GM23338 (cell line): ENCODE data around the gene LYPD4. TPM values are rescaled to one million over a fixed set of nuclear protein-coding genes. Genes with fewer than 3 reads are reported as not detected.

Experiments used
- ATAC-seq: fragments of 200-7000 bp; cut with Tn5 transposase; 3 replicates; pipeline ENCODE4 v1.9.1; 2020
- DNase-seq: peaks from one replicate; pipeline ENCODE4 v3.0.0-alpha.2; 2015; ENCODE audit warnings: low spot score
- H2AFZ ChIP-seq: fragments of 200-600 bp; sonication (generic); 2 replicates; pipeline ENCODE4 v1.8.0; 2016; ENCODE audit warnings: antibody characterized with exemption, mild to moderate bottlenecking, moderate library complexity
- H3F3A ChIP-seq: fragments of 200-600 bp; sonication (generic); replicated peaks from 2 replicates; pipeline ENCODE4 v1.8.0; 2017; ENCODE audit warnings: antibody characterized with exemption, mixed run types, low read depth
- H3K27ac ChIP-seq: fragments of 200-600 bp; sonication (generic); 2 replicates; pipeline ENCODE4 v1.6.1; 2016; ENCODE audit warnings: low read depth
- H3K27me3 ChIP-seq: fragments of 200-600 bp; sonication (generic); 2 replicates; pipeline ENCODE4 v1.8.0; 2016; ENCODE audit warnings: mild to moderate bottlenecking, mixed run types, moderate library complexity; ENCODE audit not compliant: insufficient read depth
- H3K36me3 ChIP-seq: fragments of 200-600 bp; sonication (generic); 2 replicates; pipeline ENCODE4 v1.8.0; 2016; ENCODE audit warnings: mild to moderate bottlenecking; ENCODE audit not compliant: insufficient read depth
- H3K4me1 ChIP-seq: fragments of 200-600 bp; sonication (generic); 2 replicates; pipeline ENCODE4 v1.8.0; 2016; ENCODE audit warnings: mild to moderate bottlenecking, moderate library complexity; ENCODE audit not compliant: insufficient read depth
- H3K4me2 ChIP-seq: fragments of 200-600 bp; sonication (generic); 2 replicates; pipeline ENCODE4 v1.7.1; 2017; ENCODE audit warnings: mixed run types
- H3K4me3 ChIP-seq: fragments of 200-600 bp; sonication (generic); 2 replicates; pipeline ENCODE4 v1.6.1; 2016; ENCODE audit warnings: mixed run types
- H3K79me2 ChIP-seq: fragments of 200-600 bp; sonication (generic); replicated peaks from 2 replicates; pipeline ENCODE4 v1.8.0; 2017; ENCODE audit warnings: mild to moderate bottlenecking; ENCODE audit not compliant: insufficient read depth
- H3K9me2 ChIP-seq: fragments of 200-600 bp; sonication (generic); 2 replicates; pipeline ENCODE4 v1.8.0; 2017; ENCODE audit not compliant: insufficient read depth
- H4K20me1 ChIP-seq: fragments of 200-600 bp; sonication (generic); replicated peaks from 2 replicates; pipeline ENCODE4 v1.8.0; 2017; ENCODE audit warnings: mild to moderate bottlenecking; ENCODE audit not compliant: insufficient read depth
- H3K27ac Mint-ChIP-seq: 2 replicates; pipeline ENCODE4 v1.8.0; 2020; ENCODE audit warnings: inconsistent platforms, mild to moderate bottlenecking, moderate library complexity, mixed read lengths
- H3K27me3 Mint-ChIP-seq: 3 replicates; pipeline ENCODE4 v1.8.0; 2022; ENCODE audit warnings: low read depth, mild to moderate bottlenecking, moderate library complexity, mixed read lengths, inconsistent platforms; ENCODE audit not compliant: insufficient read depth, poor library complexity
- H3K36me3 Mint-ChIP-seq: 3 replicates; pipeline ENCODE4 v1.8.0; 2021; ENCODE audit warnings: low read depth, mild to moderate bottlenecking, inconsistent platforms, moderate library complexity, mixed read lengths
- H3K4me1 Mint-ChIP-seq: 3 replicates; pipeline ENCODE4 v1.8.0; 2020; ENCODE audit warnings: mild to moderate bottlenecking, inconsistent platforms, mixed read lengths
- H3K4me3 Mint-ChIP-seq: 3 replicates; pipeline ENCODE4 v1.8.0; 2021; ENCODE audit warnings: moderate library complexity, mild to moderate bottlenecking, inconsistent platforms, mixed read lengths
- H3K9me3 Mint-ChIP-seq: 3 replicates; pipeline ENCODE4 v1.8.0; 2020; ENCODE audit warnings: moderate library complexity, mild to moderate bottlenecking, inconsistent platforms, mixed read lengths
- CREB1 ChIP-seq: fragments of 250-450 bp; sonication (Bioruptor Pico); IDR thresholded peaks from 2 replicates; pipeline ENCODE4 v1.5.0; 2020; ENCODE audit warnings: low read depth, mild to moderate bottlenecking, moderate library complexity
- EZH2 ChIP-seq: fragments of 200-600 bp; sonication (generic); IDR thresholded peaks from one replicate; pipeline ENCODE4 v1.8.0; 2017; ENCODE audit warnings: antibody characterized with exemption, mild to moderate bottlenecking, low read depth; ENCODE audit not compliant: unreplicated experiment
- ZNF114 ChIP-seq: fragments of 250-450 bp; sonication (Bioruptor Pico); IDR thresholded peaks from 2 replicates; pipeline ENCODE4 v1.5.0; 2020; ENCODE audit warnings: mild to moderate bottlenecking, moderate library complexity
- polyA plus RNA-seq: library from polyadenylated mRNA; unstranded; fragments of >200 nt; fragmentation: Nextera tagmentation; extraction: Ambion mirVana; gene quantifications from 2 replicates; pipeline ENCODE4 v1.2.1, GENCODE V29; 2016
- total RNA-seq: library from RNA; depleted of rRNA; stranded (reverse); fragments of >200 nt; shearing (Covaris generic); gene quantifications from 2 replicates; pipeline ENCODE4 v1.2.3, GENCODE V29; 2014
- TF ChIP-seq, protein P1 (sequence below): IDR thresholded peaks from one replicate; pipeline ENCODE4 v1.6.1; 2018; ENCODE audit warnings: antibody characterized with exemption; ENCODE audit not compliant: unreplicated experiment
- TF ChIP-seq, protein P2 (sequence below), 2 experiments: fragments of 200-600 bp in 1 of 2; sonication (generic) in 1 of 2; conservative IDR thresholded peaks; 2 replicates each; pipeline versions ENCODE4 v1.5.1 to v1.6.1; 2016 to 2017; ENCODE audit warnings: antibody characterized with exemption in 2 of 2, low read depth in 2 of 2, mild to moderate bottlenecking in 2 of 2, moderate library complexity in 1 of 2

Gene LYPD4
- total and polyA plus RNA-seq, 2 experiments from 2014 or later, result not detected

DNA sequence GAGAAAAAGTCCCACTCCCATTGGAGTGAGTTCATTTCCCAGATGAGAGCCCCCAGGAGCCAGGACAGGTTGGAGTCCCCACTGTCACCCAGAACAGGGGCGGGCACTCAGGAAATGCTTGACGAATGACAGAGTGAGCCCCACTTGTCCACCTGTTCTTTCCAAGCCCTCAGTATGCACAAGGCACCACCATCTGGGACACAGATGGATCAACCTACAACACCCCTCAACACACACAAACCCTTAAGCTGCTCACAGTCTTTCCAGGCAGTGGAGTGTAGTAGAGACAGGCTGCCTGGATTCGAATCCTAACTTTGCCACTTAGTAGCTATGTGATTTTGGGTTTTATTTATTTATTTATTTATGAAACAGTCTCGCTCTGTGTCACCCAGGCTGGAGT, 46.5 kb upstream of the LYPD4 start:
- DNase-seq, result no peak
- H3K27me3 Mint-ChIP-seq, result peaks cover 12% of the 10 kb centered on the region
- H3K4me1 Mint-ChIP-seq, result peaks cover 43% of the 10 kb centered on the region
- no peaks in the 10 kb centered on the region for H3K27me3 ChIP-seq
- H3F3A ChIP-seq, result peaks cover 16% of the 10 kb centered on the region
- peaks cover 4% of the 10 kb centered on the region; the same call in 1 of the 2 replicates for H4K20me1 ChIP-seq
- no peaks in the 10 kb centered on the region for H3K36me3 ChIP-seq
- no peak overlapping the region for H3K27ac Mint-ChIP-seq
- no peak overlapping the region for H2AFZ ChIP-seq
- TF ChIP-seq CREB1 (CRISPR knock-in tag), result no peak
- TF ChIP-seq, protein P1, sequence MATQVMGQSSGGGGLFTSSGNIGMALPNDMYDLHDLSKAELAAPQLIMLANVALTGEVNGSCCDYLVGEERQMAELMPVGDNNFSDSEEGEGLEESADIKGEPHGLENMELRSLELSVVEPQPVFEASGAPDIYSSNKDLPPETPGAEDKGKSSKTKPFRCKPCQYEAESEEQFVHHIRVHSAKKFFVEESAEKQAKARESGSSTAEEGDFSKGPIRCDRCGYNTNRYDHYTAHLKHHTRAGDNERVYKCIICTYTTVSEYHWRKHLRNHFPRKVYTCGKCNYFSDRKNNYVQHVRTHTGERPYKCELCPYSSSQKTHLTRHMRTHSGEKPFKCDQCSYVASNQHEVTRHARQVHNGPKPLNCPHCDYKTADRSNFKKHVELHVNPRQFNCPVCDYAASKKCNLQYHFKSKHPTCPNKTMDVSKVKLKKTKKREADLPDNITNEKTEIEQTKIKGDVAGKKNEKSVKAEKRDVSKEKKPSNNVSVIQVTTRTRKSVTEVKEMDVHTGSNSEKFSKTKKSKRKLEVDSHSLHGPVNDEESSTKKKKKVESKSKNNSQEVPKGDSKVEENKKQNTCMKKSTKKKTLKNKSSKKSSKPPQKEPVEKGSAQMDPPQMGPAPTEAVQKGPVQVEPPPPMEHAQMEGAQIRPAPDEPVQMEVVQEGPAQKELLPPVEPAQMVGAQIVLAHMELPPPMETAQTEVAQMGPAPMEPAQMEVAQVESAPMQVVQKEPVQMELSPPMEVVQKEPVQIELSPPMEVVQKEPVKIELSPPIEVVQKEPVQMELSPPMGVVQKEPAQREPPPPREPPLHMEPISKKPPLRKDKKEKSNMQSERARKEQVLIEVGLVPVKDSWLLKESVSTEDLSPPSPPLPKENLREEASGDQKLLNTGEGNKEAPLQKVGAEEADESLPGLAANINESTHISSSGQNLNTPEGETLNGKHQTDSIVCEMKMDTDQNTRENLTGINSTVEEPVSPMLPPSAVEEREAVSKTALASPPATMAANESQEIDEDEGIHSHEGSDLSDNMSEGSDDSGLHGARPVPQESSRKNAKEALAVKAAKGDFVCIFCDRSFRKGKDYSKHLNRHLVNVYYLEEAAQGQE, result no peak
- H3K4me3 Mint-ChIP-seq, result no peak overlapping the region
- no peaks in the 10 kb centered on the region for H3K9me2 ChIP-seq
- H3K4me1 ChIP-seq, result peaks cover 21% of the 10 kb centered on the region
- no peak overlapping the region for H3K27ac ChIP-seq
- no peak overlapping the region for H3K4me2 ChIP-seq
- ATAC-seq, result no peak
- peaks cover 24% of the 10 kb centered on the region; the same call in 2 of the 3 replicates for H3K36me3 Mint-ChIP-seq
- no peaks in the 10 kb centered on the region; the same call in 1 of the 2 replicates for H3K79me2 ChIP-seq
- peaks cover 3% of the 10 kb centered on the region; the same call in 1 of the 3 replicates for H3K9me3 Mint-ChIP-seq
- H3K4me3 ChIP-seq, result no peak overlapping the region

DNA sequence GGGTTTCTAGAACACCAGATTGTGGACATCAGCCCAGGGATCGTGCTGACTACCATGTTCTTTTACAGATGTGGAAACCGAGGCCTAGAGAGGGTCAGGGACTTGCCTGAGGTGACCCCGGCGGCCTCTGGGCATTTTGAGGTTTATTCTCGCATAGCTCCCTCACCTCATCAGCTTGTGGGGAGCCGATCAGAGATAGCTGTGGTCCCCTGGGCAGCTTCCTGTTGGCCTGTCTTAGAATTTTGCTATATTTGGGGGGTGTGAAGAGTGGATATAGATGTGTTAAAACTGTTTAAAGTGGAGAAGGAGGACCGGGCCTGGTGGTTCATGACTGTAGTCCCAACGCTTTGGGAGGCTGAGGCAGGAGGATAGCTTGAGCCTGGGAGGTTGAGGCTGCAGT, 45.4 kb upstream of the LYPD4 start:
- Histone ChIP-seq H3K4me2 (no peak overlapping the region), H3K4me3 (no peak overlapping the region), H3K27ac (no peak overlapping the region), H2AFZ (no peak overlapping the region), H3K27me3 (no peaks in the 10 kb centered on the region), H3K4me1 (peaks cover 22% of the 10 kb centered on the region), H3K79me2 (peaks cover 3% of the 10 kb centered on the region; the same call in 1 of the 2 replicates), H3K9me2 (no peaks in the 10 kb centered on the region), H3K36me3 (no peaks in the 10 kb centered on the region), H4K20me1 (peaks cover 4% of the 10 kb centered on the region; the same call in 1 of the 2 replicates), H3F3A (peaks cover 15% of the 10 kb centered on the region)
- ATAC-seq (no peak), DNase-seq (no peak)
- H3K4me1 Mint-ChIP-seq, result peaks cover 41% of the 10 kb centered on the region
- H3K9me3 Mint-ChIP-seq, result peaks cover 3% of the 10 kb centered on the region; the same call in 1 of the 3 replicates
- H3K27me3 Mint-ChIP-seq, result peaks cover 9% of the 10 kb centered on the region
- H3K27ac Mint-ChIP-seq, result no peak overlapping the region
- TF ChIP-seq EZH2, result no peak
- H3K4me3 Mint-ChIP-seq, result no peak overlapping the region
- peaks cover 19% of the 10 kb centered on the region; the same call in 2 of the 3 replicates for H3K36me3 Mint-ChIP-seq

DNA sequence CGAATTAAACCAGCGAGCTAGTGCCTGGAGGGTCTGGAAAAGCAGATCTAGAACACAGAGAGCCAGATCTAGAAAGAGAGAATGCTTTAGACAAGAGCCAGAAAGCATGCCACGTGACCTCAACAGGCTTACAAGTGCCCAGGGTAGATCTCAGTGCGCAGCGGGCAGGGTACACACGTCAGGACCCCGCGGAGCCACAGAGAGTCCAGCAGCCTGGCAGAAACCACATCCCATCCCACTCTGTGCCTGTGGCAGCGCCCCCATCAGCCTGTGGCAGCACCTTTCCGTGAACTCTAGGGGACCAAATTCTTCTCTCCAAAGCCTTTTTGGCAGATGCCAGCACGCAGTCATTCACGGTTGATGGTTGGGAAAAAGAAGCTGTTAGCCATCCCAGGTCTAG, 44.4 kb upstream of the LYPD4 start:
- Histone ChIP-seq H3K4me2 (no peak overlapping the region), H3K4me1 (peaks cover 26% of the 10 kb centered on the region), H3K9me2 (no peaks in the 10 kb centered on the region), H2AFZ (no peak overlapping the region), H3K36me3 (no peaks in the 10 kb centered on the region), H3F3A (peaks cover 15% of the 10 kb centered on the region), H3K79me2 (peaks cover 6% of the 10 kb centered on the region; the same call in 1 of the 2 replicates), H4K20me1 (peaks cover 4% of the 10 kb centered on the region; the same call in 1 of the 2 replicates), H3K27ac (no peak overlapping the region), H3K27me3 (no peaks in the 10 kb centered on the region), H3K4me3 (no peak overlapping the region)
- no peak for DNase-seq
- Mint-ChIP-seq H3K4me3 (no peak overlapping the region), H3K9me3 (peaks cover 3% of the 10 kb centered on the region; the same call in 1 of the 3 replicates), H3K27me3 (peaks cover 9% of the 10 kb centered on the region), H3K27ac (no peak overlapping the region), H3K4me1 (peaks cover 42% of the 10 kb centered on the region), H3K36me3 (peaks cover 19% of the 10 kb centered on the region; the same call in 2 of the 3 replicates)
- ATAC-seq, result no peak
- no peak for TF ChIP-seq ZNF114 (CRISPR knock-in tag)
- TF ChIP-seq, protein P2, sequence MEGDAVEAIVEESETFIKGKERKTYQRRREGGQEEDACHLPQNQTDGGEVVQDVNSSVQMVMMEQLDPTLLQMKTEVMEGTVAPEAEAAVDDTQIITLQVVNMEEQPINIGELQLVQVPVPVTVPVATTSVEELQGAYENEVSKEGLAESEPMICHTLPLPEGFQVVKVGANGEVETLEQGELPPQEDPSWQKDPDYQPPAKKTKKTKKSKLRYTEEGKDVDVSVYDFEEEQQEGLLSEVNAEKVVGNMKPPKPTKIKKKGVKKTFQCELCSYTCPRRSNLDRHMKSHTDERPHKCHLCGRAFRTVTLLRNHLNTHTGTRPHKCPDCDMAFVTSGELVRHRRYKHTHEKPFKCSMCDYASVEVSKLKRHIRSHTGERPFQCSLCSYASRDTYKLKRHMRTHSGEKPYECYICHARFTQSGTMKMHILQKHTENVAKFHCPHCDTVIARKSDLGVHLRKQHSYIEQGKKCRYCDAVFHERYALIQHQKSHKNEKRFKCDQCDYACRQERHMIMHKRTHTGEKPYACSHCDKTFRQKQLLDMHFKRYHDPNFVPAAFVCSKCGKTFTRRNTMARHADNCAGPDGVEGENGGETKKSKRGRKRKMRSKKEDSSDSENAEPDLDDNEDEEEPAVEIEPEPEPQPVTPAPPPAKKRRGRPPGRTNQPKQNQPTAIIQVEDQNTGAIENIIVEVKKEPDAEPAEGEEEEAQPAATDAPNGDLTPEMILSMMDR (conservative IDR thresholded peaks at IDR 0.05; ENCODE audit: low read depth in 2 of 2), result peak; percentile 24 to 36
